ENCODE data around the gene EMC1. TPM values are rescaled to one million over a fixed set of nuclear protein-coding genes. Genes with fewer than 3 reads are reported as not detected.
"Not testable (repeated sequence)": the region's sequence is repeated elsewhere in the genome, so short reads cannot be mapped to it uniquely, and the experiment has no call there.

Gene EMC1
- total and polyA plus RNA-seq, 2 donors (not counting 1 experiment from before 2014, with no cell fraction given): 25.8 to 45.5 TPM

- Histone ChIP-seq H2AFZ (ENCODE audit: insufficient read depth, low read depth, low read length, poor library complexity, severe bottlenecking) (no peak overlapping the region), H3K4me3 (ENCODE audit: control extremely low read depth in 1 of 5, extremely low read depth in 1 of 5, insufficient read depth in 1 of 5, low read depth in 2 of 5, low read length in 4 of 5) (no peak overlapping the region), H4K20me1 (ENCODE audit: control insufficient read depth, insufficient read depth, low read length, poor library complexity, severe bottlenecking) (no peaks in the 10 kb centered on the region), H3K4me2 (replicated peaks; ENCODE audit: low read depth, low read length, poor library complexity, severe bottlenecking) (no peak overlapping the region), H3K27me3 (replicated peaks in 1 of 4; ENCODE audit: control extremely low read depth in 1 of 4, control insufficient read depth in 3 of 4, insufficient read depth in 4 of 4, low read length in 3 of 4) (no peaks in the 10 kb centered on the region), H3K4me1 (ENCODE audit: control insufficient read depth in 2 of 2, insufficient read depth in 2 of 2, low read length in 2 of 2) (no peaks in the 10 kb centered on the region), H3K27ac (ENCODE audit: low read length in 2 of 2) (no peak overlapping the region), H3K9me3 (ENCODE audit: control extremely low read depth in 1 of 3, control insufficient read depth in 2 of 3, insufficient read depth in 1 of 3, low read length in 2 of 3) (no peaks in the 10 kb centered on the region), H3K36me3 (replicated peaks in 1 of 2; ENCODE audit: control extremely low read depth in 1 of 2, control insufficient read depth in 1 of 2, extremely low read depth in 1 of 2, insufficient read depth in 2 of 2, low read length in 1 of 2) (peaks cover 3 to 78% of the 10 kb centered on the region in 2 experiments), H3K79me2 (ENCODE audit: control insufficient read depth, insufficient read depth, low read length) (peaks cover 9% of the 10 kb centered on the region), H3K9ac (ENCODE audit: low read length) (no peak overlapping the region)
- DNase-seq (no peak), ATAC-seq (ENCODE audit: low read depth) (no peak)
- intact Hi-C loops (cut with micrococcal nuclease): no loop called here
- no peak overlapping the region for H3K27ac Mint-ChIP-seq
- no peaks in the 10 kb centered on the region for H3K4me1 Mint-ChIP-seq
- no peak overlapping the region for H3K4me3 Mint-ChIP-seq
- WGBS (ENCODE audit: insufficient coverage): 98% methylated on average over 3 of the region's 3 CpGs
- ChIA-PET CTCF (interaction anchor here (0.6 to 1.5 kb wide), 3 partner anchors 42 to 348 kb away, joined by 3 to 4 read pairs (median 3); no protein-coding TSS in a partner anchor), POLR2A (no interaction called here)
- TF ChIP-seq EZH2 (IDR thresholded peaks at IDR 0.05; ENCODE audit: borderline replicate concordance, insufficient read depth, low read depth, low read length, poor library complexity, severe bottlenecking): no peak
- no peak for TF ChIP-seq CTCF (IDR thresholded peaks at IDR 0.05)
- no peaks in the 10 kb centered on the region for H3K9me3 Mint-ChIP-seq (ENCODE audit: insufficient read depth)
- H3K27me3 Mint-ChIP-seq: no peaks in the 10 kb centered on the region
These were observed 17.1 kb downstream of the EMC1 start for GRCh38 chr1:19234224-19234623.

- H3K4me1 ChIP-seq (ENCODE audit: control insufficient read depth in 2 of 2, insufficient read depth in 2 of 2, low read length in 2 of 2): no peaks in the 10 kb centered on the region
- H3K9me3 ChIP-seq (ENCODE audit: control extremely low read depth in 1 of 3, control insufficient read depth in 2 of 3, insufficient read depth in 1 of 3, low read length in 2 of 3): no peaks in the 10 kb centered on the region
- H4K20me1 ChIP-seq (ENCODE audit: control insufficient read depth, insufficient read depth, low read length, poor library complexity, severe bottlenecking): no peaks in the 10 kb centered on the region
- no peak overlapping the region for H3K27ac ChIP-seq (ENCODE audit: low read length in 2 of 2)
- H3K27me3 ChIP-seq (replicated peaks in 1 of 4; ENCODE audit: control extremely low read depth in 1 of 4, control insufficient read depth in 3 of 4, insufficient read depth in 4 of 4, low read length in 3 of 4): no peaks in the 10 kb centered on the region
- no peak for ATAC-seq (ENCODE audit: low read depth)
- H3K4me3 Mint-ChIP-seq: no peak overlapping the region
- ChIA-PET CTCF (interaction anchor here (0.7 to 1.8 kb wide), 3 partner anchors 9 to 419 kb away, joined by 3 read pairs; no protein-coding TSS in a partner anchor), POLR2A (no interaction called here)
- peaks cover 9% of the 10 kb centered on the region for H3K79me2 ChIP-seq (ENCODE audit: control insufficient read depth, insufficient read depth, low read length)
- no peaks in the 10 kb centered on the region for H3K27me3 Mint-ChIP-seq
- no peak overlapping the region for H3K4me3 ChIP-seq (ENCODE audit: control extremely low read depth in 1 of 5, extremely low read depth in 1 of 5, insufficient read depth in 1 of 5, low read depth in 2 of 5, low read length in 4 of 5)
- intact Hi-C loops (cut with micrococcal nuclease): no loop called here
- no peak overlapping the region for H3K27ac Mint-ChIP-seq
- H2AFZ ChIP-seq (ENCODE audit: insufficient read depth, low read depth, low read length, poor library complexity, severe bottlenecking): no peak overlapping the region
- DNase-seq: no peak
- no peak overlapping the region for H3K4me2 ChIP-seq (replicated peaks; ENCODE audit: low read depth, low read length, poor library complexity, severe bottlenecking)
- H3K9ac ChIP-seq (ENCODE audit: low read length): no peak overlapping the region
- H3K36me3 ChIP-seq (replicated peaks in 1 of 2; ENCODE audit: control extremely low read depth in 1 of 2, control insufficient read depth in 1 of 2, extremely low read depth in 1 of 2, insufficient read depth in 2 of 2, low read length in 1 of 2): peaks cover 3 to 70% of the 10 kb centered on the region in 2 experiments
- H3K9me3 Mint-ChIP-seq (ENCODE audit: insufficient read depth): no peaks in the 10 kb centered on the region
- TF ChIP-seq EZH2 (IDR thresholded peaks at IDR 0.05; ENCODE audit: borderline replicate concordance, insufficient read depth, low read depth, low read length, poor library complexity, severe bottlenecking): no peak
- TF ChIP-seq CTCF (IDR thresholded peaks at IDR 0.05): no peak
- H3K4me1 Mint-ChIP-seq: no peaks in the 10 kb centered on the region
These were observed 18.8 kb downstream of the EMC1 start for GRCh38 chr1:19232524-19232846.

- POLR2A ChIA-PET; H3K4me1 ChIP-seq (ENCODE audit: control insufficient read depth in 2 of 2, insufficient read depth in 2 of 2, low read length in 2 of 2); H3K9ac ChIP-seq (ENCODE audit: low read length); H3K27me3 ChIP-seq (replicated peaks in 1 of 4; ENCODE audit: control extremely low read depth in 1 of 4, control insufficient read depth in 3 of 4, insufficient read depth in 4 of 4, low read length in 3 of 4); H2AFZ ChIP-seq (ENCODE audit: insufficient read depth, low read depth, low read length, poor library complexity, severe bottlenecking); H3K9me3 Mint-ChIP-seq (ENCODE audit: insufficient read depth); H3K27ac Mint-ChIP-seq; H3K27me3 Mint-ChIP-seq; H3K4me3 Mint-ChIP-seq; ATAC-seq (ENCODE audit: low read depth); H4K20me1 ChIP-seq (ENCODE audit: control insufficient read depth, insufficient read depth, low read length, poor library complexity, severe bottlenecking); intact Hi-C loops (cut with micrococcal nuclease); H3K4me2 ChIP-seq (replicated peaks; ENCODE audit: low read depth, low read length, poor library complexity, severe bottlenecking); H3K27ac ChIP-seq (ENCODE audit: low read length in 2 of 2); H3K9me3 ChIP-seq (ENCODE audit: control extremely low read depth in 1 of 3, control insufficient read depth in 2 of 3, insufficient read depth in 1 of 3, low read length in 2 of 3); H3K4me3 ChIP-seq (ENCODE audit: control extremely low read depth in 1 of 5, extremely low read depth in 1 of 5, insufficient read depth in 1 of 5, low read depth in 2 of 5, low read length in 4 of 5); H3K4me1 Mint-ChIP-seq; DNase-seq: not testable (repeated sequence)
- CTCF ChIA-PET: interaction anchor here (0.8 to 1.8 kb wide), 2 partner anchors 9 to 419 kb away, joined by 3 read pairs; no protein-coding TSS in a partner anchor
- H3K36me3 ChIP-seq (replicated peaks in 1 of 2; ENCODE audit: control extremely low read depth in 1 of 2, control insufficient read depth in 1 of 2, extremely low read depth in 1 of 2, insufficient read depth in 2 of 2, low read length in 1 of 2): peaks cover 5 to 69% of the 10 kb centered on the region in 2 experiments
- H3K79me2 ChIP-seq (ENCODE audit: control insufficient read depth, insufficient read depth, low read length): peaks cover 14% of the 10 kb centered on the region
- WGBS (ENCODE audit: insufficient coverage): 99% methylated on average over 11 of the region's 16 CpGs
These were observed 19.4 kb downstream of the EMC1 start for GRCh38 chr1:19231736-19232523.

Data from B cell (primary cell).